ENCODE data around the gene ICAM5. TPM values are rescaled to one million over a fixed set of nuclear protein-coding genes. Genes with fewer than 3 reads are reported as not detected.

Gene ICAM5
- total and polyA plus RNA-seq, 9 of the 15 experiments (the other 6 are each of a cell fraction or from before 2014, with no cell fraction given) = 0.10 to 114 (median 13.7) TPM

- no peak for TF ChIP-seq ZNF449 (CRISPR knock-in tag; IDR thresholded peaks at IDR 0.05)
- no peak for TF ChIP-seq ZNF324 (CRISPR knock-in tag; IDR thresholded peaks at IDR 0.05)
- TF ChIP-seq ARNT (IDR thresholded peaks at IDR 0.05) = no peak
- TF ChIP-seq CBFA2T3 (IDR thresholded peaks at IDR 0.05) = no peak
- peak; percentile 85 for TF ChIP-seq TOE1 (IDR thresholded peaks at IDR 0.05; ENCODE audit: borderline replicate concordance)
- no peak for TF ChIP-seq TOE1 (CRISPR knock-in tag; IDR thresholded peaks at IDR 0.05; ENCODE audit: borderline replicate concordance, low read depth)
- TF ChIP-seq PCBP2 (IDR thresholded peaks at IDR 0.05; ENCODE audit: low read depth, low read length, poor library complexity, severe bottlenecking) = no peak
- TF ChIP-seq TSC22D4 (tag; IDR thresholded peaks at IDR 0.05) = no peak
- TF ChIP-seq CXXC5 (CRISPR knock-in tag; IDR thresholded peaks at IDR 0.05) = peak; percentile 41
- TF ChIP-seq TAF9B (IDR thresholded peaks at IDR 0.05; ENCODE audit: partially characterized antibody) = no peak
- TF ChIP-seq HDAC2 (IDR thresholded peaks at IDR 0.05) = no peak
- TF ChIP-seq EGR1 (conservative IDR thresholded peaks at IDR 0.05) = no peak
- no peak for TF ChIP-seq PCBP1 (IDR thresholded peaks at IDR 0.05; ENCODE audit: low read depth, low read length, poor library complexity, severe bottlenecking)
- no peak for TF ChIP-seq ZNF282 (CRISPR knock-in tag; IDR thresholded peaks at IDR 0.05)
- peak; percentile 93 for TF ChIP-seq TFE3 (CRISPR knock-in tag; IDR thresholded peaks at IDR 0.05)
- 0 out of 2 replicates have a peak, but pooled peaks have one; percentile 7 for TF ChIP-seq CBFA2T2 (conservative IDR thresholded peaks at IDR 0.05)
- TF ChIP-seq RBM17 (IDR thresholded peaks at IDR 0.05; ENCODE audit: borderline replicate concordance, low read depth, low read length) = no peak
- TF ChIP-seq VEZF1 (CRISPR knock-in tag; IDR thresholded peaks at IDR 0.05) = no peak
- TF ChIP-seq, protein P1, sequence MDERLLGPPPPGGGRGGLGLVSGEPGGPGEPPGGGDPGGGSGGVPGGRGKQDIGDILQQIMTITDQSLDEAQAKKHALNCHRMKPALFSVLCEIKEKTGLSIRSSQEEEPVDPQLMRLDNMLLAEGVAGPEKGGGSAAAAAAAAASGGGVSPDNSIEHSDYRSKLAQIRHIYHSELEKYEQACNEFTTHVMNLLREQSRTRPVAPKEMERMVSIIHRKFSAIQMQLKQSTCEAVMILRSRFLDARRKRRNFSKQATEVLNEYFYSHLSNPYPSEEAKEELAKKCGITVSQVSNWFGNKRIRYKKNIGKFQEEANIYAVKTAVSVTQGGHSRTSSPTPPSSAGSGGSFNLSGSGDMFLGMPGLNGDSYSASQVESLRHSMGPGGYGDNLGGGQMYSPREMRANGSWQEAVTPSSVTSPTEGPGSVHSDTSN (CRISPR knock-in tag; IDR thresholded peaks at IDR 0.05; ENCODE audit: low read depth) = peak; percentile 28; the same call in 1 of the 2 replicates
- TF ChIP-seq, protein P1 (tag; conservative IDR thresholded peaks at IDR 0.05; ENCODE audit: low read depth) = peak; percentile 76
- no peak for TF ChIP-seq ZNF583 (CRISPR knock-in tag; IDR thresholded peaks at IDR 0.05)
- TF ChIP-seq SPI1 (IDR thresholded peaks at IDR 0.05; ENCODE audit: borderline replicate concordance, low read depth, low read length) = peak; percentile 44; the same call in 1 of the 2 replicates
Observed at GRCh38 chr19:10285393-10285792, 4.4 kb upstream of the ICAM5 start (continued).

All from K562 (cell line).